ENCODE measurements around the gene BHLHE23.
"Not testable (repeated sequence)": the region's sequence is repeated elsewhere in the genome, so short reads cannot be mapped to it uniquely, and the experiment has no call there.

The BHLHE23 gene

DNA sequence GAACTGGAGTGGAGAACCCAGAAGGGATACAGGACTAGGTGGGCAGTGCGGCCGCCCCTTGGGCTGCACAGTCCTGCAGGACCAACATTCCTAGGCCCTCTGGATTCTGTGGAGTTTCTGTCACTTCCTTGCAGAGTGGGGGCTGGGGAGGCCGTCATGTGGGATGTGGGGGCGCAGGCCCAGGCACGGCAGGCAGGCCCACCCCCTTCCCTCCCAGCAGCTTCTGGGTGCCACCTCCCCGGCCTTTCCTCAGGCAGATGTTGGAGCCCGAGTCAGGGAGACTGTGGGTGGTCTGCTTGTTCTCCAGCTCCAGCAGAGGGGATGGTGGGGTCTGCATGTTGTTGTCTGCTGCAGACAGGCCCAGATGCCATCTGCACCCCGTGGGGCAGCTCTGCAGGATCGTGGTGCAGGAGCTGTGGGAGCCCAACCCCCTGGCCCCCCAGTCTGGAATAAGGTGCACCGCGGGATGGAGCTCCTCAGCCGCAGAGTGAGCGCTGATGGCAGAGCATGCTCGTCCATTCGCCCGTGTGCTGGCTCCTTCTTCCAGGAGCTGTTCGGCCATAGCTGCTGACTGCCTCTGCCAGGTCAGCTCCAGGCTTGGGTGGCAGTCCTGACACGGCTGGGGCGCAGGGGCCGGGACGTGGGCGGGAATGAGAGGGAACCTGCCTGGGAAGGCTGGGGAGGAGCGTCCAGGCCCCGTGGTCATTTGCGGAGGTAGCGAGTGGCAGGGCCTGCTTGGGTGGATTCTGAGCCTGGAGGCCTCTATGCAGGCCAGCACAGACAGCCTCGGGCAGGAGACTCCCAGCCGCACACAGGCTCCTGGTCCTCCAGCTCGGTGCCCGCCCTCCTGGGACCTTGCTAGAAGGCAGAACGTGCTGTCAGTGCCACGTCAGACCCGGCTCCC is 36.2 kb downstream of the BHLHE23 start:
- no peak for DNase-seq

DNA sequence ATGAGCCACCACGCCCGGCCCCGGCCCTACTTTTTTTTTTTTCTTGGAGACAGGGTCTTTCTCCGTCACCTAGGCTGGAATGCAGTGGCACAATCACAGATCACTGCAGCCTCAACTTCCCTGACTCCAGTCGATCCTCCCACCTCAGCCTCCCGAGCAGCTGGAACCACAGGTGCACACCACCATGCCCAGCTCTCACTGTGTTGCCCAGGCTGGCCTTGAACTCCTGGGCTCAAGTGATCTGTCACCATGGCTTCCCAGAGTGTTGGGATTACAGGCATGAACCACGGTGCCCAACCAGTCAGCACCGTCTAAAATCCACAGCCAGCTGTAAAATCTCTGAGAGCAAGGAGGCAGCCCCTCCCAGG is 36.8 kb downstream of the BHLHE23 start:
- no peak for DNase-seq

DNA sequence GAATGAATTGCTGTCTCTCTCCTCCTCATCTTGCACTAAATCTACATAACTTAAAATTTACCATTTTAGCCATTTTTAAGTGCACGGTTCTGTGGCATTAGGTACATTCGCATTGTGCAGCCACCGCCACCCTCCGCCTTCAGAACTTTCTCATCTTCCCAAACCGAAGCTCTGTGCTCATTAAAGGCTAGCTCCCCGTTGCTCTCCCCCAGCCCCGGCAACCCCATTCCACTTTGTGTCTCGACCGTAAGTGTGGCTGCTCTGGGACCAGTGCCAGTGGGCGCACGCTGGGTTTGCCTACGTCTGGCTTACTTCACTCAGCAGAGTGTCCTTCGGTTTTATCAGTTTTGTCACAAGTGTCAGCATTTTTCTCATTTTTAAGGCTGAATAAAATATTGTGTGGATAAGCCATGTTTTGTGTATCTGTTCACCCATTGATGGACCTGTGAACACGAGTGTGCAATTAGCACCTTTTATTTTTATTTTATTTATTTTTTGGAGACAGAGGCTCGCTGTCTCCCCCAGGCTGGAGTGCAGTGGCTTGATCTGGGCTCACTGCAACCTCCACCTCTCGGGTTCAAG is 37.5 kb downstream of the BHLHE23 start:
- DNase-seq = peak; percentile 34

DNA sequence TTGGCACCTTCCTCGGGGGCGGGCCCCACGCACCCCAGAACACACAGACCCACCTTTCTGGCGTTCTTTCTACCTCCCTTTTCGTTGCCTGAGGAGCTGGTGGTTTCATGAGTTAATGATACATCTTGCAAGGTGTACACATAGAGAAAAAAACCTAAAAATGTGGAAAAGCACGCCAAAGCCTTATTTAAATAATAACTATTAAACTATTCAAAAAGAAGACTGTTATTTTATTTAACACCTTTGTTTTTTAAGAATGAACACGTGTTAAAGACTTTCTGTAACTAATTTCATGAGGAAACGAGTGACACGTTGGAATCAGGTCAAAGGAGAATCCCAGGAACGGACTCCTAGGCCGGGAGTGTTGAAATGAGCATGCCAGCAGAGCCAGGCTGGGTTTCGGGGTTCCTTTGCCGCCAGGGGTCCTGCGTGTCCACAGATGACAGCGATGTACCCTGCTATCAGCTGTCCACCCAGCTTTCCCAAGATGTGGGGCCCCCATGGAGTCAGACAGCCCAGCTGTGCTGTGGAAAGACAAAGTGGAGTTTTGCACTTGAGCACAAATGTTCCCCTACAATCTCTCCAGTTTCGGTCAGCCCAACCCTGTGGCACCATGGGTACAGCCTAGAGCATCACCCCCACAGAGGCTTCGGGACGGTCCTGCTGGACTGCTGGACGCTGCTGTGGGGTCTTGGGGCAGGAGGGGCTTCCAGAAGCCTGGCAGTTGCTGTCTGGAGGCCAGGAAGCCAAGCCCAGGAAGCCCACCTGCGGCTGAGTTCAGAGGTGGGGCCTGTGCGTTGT is 38.2 kb downstream of the BHLHE23 start:
- no peak for DNase-seq

DNA sequence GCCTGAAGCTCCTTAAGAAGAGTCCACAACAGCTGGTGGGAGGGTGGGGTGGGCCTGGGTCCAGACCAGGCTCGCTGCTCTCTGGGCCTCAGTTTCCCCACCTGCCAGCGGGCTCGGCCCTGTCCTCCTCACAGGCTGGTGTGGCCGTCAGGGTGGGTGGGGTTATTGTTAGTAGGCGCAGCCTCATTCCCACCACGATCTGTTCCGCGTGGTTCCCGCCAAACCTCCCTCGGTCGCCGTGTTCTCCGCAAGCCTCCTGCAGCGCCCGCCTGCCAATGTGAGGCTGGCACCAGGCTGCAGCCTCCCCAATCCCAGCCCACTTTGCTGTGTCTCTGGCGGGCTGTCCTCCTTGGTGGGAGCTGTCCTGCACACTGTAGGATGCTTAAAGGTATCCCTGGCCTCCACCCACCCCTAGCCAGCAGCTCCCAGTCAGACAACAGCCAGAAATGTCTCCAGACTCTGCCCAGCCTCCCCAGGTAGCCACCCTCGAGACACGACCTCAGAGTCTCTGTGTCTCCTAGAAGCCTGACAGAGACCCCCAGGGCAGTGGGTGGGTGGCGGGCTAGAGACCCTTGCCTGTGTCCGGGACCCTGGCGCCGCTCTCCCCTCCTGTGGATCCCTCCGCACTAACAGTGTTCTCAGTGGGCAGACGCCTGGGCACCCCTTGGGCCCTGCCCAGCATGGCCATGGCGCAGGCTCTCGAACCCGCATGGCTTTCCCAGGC is 39.0 kb downstream of the BHLHE23 start:
- DNase-seq = no peak

DNA sequence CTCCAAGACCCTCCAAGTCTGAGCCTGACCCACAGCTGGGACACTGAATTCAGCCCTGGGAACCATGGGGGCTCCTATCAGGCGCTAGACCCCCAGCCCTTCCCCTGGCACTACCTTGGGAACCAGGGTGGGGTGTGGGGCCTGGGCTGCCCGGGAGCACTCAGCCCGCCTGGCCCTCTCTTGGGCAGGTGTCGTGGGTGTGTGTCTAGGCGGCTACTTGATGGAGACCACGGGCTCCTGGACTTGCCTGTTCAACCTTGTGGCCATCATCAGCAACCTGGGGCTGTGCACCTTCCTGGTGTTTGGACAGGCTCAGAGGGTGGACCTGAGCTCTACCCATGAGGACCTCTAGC is 39.6 kb downstream of the BHLHE23 start:
- no peak for DNase-seq

DNA sequence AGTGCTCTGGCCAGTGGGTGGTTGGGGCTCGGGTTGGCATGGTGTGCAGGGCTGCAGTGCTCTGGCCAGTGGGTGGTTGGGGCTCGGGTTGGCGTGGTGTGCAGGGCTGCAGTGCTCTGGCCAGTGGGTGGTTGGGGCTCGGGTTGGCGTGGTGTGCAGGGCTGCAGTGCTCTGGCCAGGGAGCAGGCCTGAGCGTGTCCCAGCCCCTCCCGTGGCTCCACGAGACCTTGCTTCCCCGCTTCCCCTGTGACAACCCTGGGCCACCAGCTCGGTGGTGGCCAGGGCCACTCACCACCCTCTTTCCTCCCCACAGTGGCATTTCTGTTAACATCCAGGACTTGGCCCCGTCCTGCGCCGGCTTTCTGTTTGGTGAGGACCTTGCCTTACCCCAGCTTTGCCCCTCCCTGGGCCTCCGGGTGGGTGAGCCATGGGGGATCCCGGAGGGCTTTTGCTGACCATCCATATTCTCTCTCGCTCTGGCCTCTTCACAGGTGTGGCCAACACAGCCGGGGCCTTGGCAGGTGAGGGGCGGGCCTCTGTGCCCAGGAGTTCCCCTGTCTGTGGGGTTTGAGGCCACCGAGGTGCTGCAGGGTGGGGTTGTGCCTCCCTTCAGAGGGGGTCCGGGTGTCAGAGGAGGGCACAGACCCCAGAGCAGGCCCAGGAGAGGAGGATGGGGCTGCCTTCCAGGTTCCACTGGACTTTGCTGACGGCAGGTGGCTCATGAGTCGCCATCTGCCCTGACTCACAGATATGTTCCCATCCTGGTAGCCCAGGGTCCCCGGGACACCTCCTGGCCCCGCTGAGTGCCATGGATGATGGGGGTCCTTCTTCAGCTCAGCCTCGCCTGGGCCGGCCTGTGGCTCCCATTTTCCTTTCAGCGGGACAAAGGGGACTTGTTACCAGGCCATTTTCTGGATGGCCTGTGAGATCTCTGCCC is 40.3 kb downstream of the BHLHE23 start:
- no peak for DNase-seq

DNA sequence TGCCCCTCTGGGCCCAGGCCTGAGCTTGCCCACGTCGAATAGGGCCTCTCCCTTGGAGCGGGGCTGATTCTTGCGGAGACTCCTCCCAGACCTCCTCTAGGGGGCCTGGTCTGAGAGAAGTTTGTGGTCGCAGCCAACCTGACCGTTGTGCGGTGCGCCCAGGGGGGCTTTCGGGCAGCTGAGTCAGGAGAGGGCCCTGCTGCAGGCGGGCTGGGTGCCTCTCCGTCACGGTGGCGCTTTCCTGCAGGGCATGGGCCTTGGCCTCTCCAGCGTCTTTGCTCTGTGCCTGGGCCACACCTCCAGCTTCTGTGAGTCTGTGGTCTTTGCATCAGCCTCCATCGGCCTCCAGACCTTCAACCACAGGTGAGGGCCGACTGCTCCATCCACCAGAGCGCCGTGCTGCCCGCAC is 41.4 kb downstream of the BHLHE23 start:
- DNase-seq = no peak

DNA sequence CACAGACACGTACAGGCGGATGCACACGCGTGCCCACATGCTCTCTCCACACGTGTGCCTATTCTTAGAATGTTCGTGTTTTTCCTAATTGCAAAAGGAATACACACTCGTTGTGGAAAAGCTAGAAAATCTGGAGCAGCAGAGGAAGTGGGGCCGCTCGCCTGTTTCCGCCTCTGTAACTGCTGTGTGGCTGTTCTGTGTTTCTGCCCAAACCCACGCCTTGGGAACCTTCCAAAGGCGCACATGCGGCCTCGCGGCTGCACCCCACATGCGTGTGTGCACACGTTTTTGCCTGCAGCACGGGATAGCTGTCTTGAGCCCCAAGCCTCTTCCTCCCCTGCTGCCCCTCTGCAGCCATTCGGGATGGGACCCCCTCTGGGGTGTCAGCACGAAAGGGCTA is 42.1 kb downstream of the BHLHE23 start:
- no peak for DNase-seq

DNA sequence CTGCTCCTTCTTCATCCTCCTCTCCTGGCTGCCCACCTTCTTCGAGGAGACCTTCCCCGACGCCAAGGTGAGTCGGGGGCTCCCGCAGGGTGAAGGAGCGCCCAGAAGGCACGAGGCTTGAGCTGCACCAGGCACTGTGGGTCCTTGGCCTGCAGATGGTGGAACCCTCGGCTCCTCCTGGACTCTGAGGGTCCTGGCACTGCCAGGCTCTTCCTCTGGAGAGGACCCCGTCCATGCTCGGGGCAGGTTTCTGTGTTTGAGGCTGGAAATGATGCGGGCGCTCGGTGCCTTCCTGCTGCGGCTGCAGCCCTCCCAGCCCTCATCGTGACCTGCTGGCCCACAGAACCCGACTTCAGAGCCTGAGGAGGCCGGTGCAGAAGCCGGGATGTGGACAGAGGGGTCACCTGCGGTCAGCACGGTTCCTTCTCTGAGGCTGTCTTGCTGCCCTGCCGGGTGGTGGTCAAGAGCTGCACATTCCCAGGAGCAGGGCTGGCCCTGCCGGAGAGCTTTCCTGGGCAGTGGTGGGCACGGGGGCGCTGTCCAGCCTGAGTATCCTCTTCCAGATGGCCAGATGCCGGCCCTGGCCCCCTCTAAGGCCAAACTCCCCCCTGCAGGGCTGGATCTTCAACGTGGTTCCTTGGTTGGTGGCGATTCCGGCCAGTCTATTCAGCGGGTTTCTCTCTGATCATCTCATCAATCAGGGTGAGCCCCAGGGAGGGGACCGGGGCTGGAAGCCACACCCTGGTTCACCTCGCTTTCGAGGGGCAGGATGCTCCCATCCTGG is 43.0 kb downstream of the BHLHE23 start:
- no peak for DNase-seq

DNA sequence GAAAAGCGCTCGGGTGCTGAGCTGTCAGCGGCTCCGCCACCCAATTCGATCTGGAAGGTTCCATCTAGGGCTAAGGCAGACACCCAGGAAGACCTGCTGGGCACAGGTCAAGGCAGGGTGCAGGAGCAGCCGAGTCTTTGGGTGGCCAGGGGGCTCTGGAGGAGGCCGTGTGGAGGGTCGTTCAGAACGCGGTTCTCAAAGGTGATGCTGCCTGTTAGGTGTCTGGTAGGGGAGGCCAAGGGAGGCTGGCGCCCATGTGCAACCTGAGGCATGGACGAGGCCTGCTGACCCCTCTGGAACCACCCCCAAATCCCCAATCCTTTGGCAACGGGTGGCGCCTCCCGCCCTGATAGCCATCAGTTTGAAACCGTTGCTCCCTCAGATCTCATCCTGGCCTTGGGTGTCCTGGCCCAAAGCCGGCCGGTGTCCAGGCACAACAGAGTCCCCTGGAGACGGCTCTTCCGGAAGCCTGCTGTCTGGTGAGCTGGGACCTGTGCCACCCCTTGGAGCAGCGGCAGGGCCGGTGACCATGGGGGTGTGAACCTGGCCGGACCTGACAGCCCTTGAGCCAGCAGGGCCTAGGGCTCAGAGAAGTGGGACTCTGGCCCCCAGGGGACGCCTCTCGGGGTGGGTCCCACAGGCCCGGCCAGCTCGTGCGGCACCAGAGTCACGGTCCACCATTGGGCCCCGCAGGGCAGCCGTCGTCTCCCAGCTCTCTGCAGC is 43.7 kb downstream of the BHLHE23 start:
- DNase-seq = no peak

DNA sequence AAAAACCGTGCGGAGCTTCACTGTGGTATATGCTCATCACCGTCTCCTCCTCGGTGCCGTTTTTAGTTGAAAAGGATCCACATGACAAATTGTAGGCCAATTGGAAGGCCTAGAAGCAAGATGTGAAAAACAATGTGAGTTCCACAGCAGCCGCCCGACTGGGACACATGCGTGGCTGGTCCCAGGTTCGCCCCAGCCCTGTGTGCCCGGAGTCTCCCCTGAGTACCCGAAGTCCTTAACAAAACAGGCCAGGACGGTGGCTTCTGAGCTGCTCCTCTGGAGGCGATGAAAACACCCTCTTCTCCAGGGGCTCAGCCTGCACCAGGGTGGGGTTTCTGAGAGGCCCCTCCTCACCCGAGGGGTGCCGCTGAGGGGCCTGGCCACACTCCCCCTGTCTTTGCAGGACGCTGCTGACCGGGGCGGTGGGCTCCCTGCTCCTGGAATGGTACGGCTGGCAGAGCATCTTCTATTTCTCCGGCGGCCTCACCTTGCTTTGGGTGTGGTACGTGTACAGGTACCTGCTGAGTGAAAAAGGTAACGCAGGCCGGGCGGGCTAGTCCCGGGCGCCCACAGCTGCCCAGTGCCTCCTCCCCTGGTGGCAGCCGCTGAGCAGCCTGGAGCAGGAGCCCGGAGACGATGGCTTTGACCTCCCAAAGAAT is 44.4 kb downstream of the BHLHE23 start:
- no peak for DNase-seq

DNA sequence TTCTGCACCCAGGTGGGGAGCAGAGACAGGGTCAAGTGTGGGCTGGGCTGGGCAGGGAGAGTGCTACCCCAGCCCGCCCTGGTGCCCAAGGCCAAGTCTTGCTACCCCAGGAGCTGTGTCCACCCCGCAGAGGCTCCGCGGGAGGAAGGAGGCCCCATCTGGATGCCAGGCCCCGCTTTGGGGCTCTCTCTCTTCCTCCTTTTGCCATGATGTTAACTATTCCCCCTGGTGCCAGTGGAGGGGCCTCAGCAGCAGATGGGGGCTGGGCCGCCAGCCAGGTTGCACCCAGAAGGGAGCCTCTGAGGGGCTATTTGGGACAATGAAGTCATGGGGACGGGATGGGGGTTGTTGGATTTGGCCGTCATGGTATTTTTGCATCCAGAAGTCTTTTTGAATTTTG is 45.0 kb downstream of the BHLHE23 start:
- DNase-seq = no peak

DNA sequence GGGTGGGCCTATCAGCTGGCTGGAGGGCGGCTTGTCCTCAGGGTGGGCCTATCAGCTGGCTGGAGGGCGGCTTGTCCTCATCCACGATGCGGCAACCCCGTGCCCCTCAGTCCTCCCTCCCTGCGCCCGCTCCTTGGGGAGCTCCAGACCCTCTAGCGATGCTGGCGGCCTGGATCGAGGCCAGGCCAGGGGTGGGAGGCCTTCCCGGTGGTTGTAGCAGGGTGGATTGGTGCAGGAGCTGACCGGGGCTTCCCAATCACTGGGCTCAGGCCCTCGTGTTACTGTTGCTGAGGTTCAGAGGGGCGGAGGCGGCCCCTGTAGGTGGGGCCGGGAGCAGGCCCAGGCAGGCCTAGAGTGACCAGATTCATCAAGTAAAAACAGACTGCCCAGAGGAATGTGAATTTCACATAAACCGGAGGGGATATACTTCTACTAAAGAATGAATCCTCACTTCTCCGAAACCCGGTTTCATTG is 45.4 kb downstream of the BHLHE23 start:
- no peak for DNase-seq

DNA sequence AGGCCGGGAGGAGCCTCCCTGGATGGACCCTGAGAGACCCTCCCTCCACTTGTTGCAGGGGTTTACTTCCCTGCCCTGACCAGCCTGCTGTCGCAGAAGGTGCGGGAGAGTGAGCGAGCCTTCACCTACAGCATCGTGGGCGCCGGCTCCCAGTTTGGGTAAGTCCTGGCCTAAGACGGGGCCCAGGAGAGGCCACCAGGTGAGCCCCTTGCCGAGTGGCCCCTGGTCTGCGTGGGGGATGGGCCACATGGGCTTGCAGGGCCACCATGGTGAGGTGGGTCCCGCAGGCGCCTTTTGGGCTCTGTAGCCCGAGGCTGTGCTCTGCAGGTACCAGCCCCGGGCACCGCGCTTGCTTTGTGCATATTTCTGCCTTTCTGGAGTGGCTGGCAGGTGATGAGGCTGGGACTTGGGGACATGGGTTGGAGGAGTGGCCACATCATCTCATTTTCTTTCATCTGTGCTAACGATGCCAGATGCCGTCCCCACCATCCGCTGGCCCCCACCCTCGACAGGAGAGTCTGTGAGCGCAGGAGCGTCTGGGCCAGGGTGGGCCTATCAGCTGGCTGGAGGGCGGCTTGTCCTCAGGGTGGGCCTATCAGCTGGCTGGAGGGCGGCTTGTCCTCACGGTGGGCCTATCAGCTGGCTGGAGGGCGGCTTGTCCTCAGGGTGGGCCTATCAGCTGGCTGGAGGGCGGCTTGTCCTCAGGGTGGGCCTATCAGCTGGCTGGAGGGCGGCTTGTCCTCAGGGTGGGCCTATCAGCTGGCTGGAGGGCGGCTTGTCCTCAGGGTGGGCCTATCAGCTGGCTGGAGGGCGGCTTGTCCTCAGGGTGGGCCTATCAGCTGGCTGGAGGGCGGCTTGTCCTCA is 46.1 kb downstream of the BHLHE23 start:
- not testable (repeated sequence) for DNase-seq

DNA sequence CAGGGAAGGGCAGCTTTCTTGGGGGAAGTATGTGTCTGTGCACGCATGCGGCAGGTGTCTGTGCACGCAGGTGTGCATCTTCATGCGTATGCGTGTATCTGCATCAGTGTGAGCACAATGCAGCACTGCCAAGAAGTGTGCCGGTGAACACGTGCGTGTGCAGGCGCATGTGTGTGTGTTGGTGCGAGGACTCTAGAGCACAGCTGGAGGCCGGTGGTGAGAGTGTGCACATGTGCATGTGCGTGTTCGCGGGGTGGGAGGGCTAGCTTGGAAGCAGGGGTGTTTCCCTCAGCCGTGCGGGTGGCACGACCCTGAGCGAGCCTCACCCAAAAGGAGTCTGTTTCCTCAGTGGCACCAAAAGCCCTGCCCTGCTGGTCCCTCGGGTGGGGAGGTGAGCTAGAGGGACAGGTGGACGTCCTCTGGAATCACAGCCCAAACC is 46.7 kb downstream of the BHLHE23 start:
- DNase-seq = no peak

DNA sequence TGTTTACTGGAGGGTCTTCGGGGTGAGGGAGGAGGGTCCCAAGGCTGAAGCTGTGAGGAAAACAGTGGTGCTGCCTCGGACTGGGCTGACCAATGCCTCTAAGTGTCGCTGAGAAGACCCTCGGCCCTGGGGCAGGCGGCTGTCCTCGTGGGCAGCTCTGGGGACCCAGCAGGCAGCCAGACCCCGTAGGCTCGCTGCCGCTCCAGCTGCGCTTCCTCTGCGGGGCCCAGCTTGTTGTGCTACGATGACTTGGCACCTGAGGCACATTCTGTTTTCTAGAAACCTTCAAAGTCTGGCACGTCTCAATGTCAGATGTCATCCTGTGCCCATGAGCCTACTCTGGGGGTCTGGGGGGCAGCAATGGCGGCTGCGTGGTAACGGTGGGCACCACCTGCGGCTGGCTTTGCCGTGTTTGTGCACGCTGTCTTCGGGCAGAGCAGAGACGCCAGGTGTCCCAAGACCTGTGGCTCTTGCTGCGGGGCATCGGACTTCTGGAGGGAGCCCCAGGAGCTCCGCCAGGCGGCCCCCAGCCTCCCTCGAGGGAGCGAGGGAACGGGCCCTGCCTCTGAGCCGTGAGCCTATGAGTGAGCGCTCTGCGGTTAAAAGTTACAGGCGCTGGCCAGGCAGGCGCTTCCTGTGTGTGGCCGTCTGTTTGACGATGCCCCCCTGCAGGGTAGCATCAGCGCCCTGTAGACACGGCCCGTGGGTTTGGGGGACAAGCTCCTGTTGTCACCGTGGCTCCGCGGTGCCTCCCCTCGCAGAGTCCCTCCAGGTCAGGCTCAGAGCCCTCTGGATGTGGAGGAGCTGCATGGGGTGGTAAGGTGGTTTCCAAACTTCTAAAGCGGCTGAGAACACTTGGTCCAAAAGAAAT is 47.4 kb downstream of the BHLHE23 start:
- no peak for DNase-seq

All from DMS79 treated with DMSO at 0.1 percent for 48 hours (cell line).